ENCODE data around the gene LCE4A.

- TF ChIP-seq CTCF (IDR thresholded peaks at IDR 0.05) (no peak), CREM (CRISPR knock-in tag; IDR thresholded peaks at IDR 0.05) (no peak), NFYB (CRISPR knock-in tag; conservative IDR thresholded peaks at IDR 0.05; ENCODE audit: low read depth) (no peak), ATF2 (CRISPR knock-in tag; IDR thresholded peaks at IDR 0.05; ENCODE audit: borderline replicate concordance, low read depth) (no peak), E2F1 (CRISPR knock-in tag; IDR thresholded peaks at IDR 0.05) (no peak), IRF1 (CRISPR knock-in tag; IDR thresholded peaks at IDR 0.05) (no peak)
Observed at GRCh38 chr1:152681616-152682015, 26.3 kb upstream of the LCE4A start.

Data from WTC11 (cell line).